Suprapubic skin (tissue), 3 donors: ENCODE measurements around the gene LPP.

Source experiments
- POLR2AphosphoS5 ChIP-seq, 3 donors: sonication (generic); formaldehyde crosslinking; IDR thresholded peaks; one replicate each; pipeline ENCODE4 v1.6.1; 2017; ENCODE audit warnings: antibody characterized with exemption in 3 of 3
- TF ChIP-seq, protein P1 (sequence below), 2 donors: fragments of 200-600 bp in 1 of 2; fragments of 450-650 bp in 1 of 2; sonication (generic) in 1 of 2; IDR thresholded peaks; one replicate each; pipeline ENCODE4 v1.5.1; 2016 to 2019; ENCODE audit warnings: antibody characterized with exemption in 2 of 2, mild to moderate bottlenecking in 1 of 2, moderate library complexity in 1 of 2

DNA sequence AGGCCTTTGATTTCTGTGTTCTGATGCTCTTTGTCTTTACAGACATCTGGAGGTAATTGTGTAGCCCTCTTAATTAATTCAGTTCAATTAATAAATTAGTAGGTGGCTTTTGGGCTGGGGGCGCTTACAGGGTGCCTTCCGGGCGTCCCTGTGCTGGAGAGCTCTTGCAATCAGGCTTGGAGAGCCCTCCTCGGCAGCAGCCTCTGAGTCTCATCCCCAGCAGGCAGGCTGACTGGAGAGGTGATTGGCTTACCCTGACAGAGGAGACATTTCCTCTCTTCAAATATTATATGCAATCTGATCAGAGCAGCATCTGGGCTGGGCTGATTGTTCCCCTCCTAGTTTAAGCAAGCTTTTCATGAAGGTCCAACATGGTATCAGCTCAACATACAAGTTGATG lies 250.7 kb downstream of the LPP start:
- TF ChIP-seq, protein P1, sequence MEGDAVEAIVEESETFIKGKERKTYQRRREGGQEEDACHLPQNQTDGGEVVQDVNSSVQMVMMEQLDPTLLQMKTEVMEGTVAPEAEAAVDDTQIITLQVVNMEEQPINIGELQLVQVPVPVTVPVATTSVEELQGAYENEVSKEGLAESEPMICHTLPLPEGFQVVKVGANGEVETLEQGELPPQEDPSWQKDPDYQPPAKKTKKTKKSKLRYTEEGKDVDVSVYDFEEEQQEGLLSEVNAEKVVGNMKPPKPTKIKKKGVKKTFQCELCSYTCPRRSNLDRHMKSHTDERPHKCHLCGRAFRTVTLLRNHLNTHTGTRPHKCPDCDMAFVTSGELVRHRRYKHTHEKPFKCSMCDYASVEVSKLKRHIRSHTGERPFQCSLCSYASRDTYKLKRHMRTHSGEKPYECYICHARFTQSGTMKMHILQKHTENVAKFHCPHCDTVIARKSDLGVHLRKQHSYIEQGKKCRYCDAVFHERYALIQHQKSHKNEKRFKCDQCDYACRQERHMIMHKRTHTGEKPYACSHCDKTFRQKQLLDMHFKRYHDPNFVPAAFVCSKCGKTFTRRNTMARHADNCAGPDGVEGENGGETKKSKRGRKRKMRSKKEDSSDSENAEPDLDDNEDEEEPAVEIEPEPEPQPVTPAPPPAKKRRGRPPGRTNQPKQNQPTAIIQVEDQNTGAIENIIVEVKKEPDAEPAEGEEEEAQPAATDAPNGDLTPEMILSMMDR (IDR thresholded peaks at IDR 0.05): no peak
- no peak for TF ChIP-seq POLR2AphosphoS5 (IDR thresholded peaks at IDR 0.05)
